Measurements from ENCODE around the gene KHDRBS1.

GRCh38 chr1:31980835-31981455 lies 32.7 kb upstream of the KHDRBS1 start:
- TF ChIP-seq EZH2 (IDR thresholded peaks at IDR 0.05; ENCODE audit: borderline replicate concordance, low read length) (no peak), CTCF (conservative IDR thresholded peaks at IDR 0.05 in 1 of 2, IDR thresholded peaks at IDR 0.05 in 1 of 2; ENCODE audit: extremely low read depth in 1 of 2, insufficient read depth in 1 of 2, low read depth in 1 of 2, low read length in 2 of 2) (no peak)
